Motor neuron (in vitro differentiated cells): ENCODE results near the gene MAP7D1. TPM values are rescaled to one million over a fixed set of nuclear protein-coding genes. Genes with fewer than 3 reads are reported as not detected.

Source experiments
- ATAC-seq, 8 experiments: fragments of 200-7000 bp; cut with Tn5 transposase; replicated peaks in 6 of 8; 2 replicates each; pipeline ENCODE4 v1.8.0; 2021; ENCODE audit warnings: mild to moderate bottlenecking in 8 of 8, moderate library complexity in 8 of 8
- H3K27ac ChIP-seq, 2 donors: fragments of 250-450 bp; sonication (Bioruptor Pico); 2 replicates each; pipeline ENCODE4 v1.9.0; 2021; ENCODE audit warnings: antibody characterized with exemption in 2 of 2, mild to moderate bottlenecking in 2 of 2, moderate library complexity in 1 of 2
- H3K4me1 ChIP-seq, 2 donors: fragments of 250-450 bp; sonication (Bioruptor Pico); replicated peaks in 1 of 2; 2 replicates each; pipeline ENCODE4 v1.6.1; 2021; ENCODE audit warnings: antibody characterized with exemption in 2 of 2, mild to moderate bottlenecking in 2 of 2, moderate library complexity in 1 of 2
- H3K4me3 ChIP-seq, 5 donors: fragments of 250-450 bp; sonication (Bioruptor Pico); 2 replicates each; pipeline ENCODE4 v1.9.0; 2021; ENCODE audit warnings: antibody characterized with exemption in 5 of 5, mild to moderate bottlenecking in 5 of 5, moderate library complexity in 4 of 5
- WGBS, 10 experiments: fragments of 450-650 bp; shearing (Covaris generic); methylation state at CpG; one replicate each; pipeline ENCODE4 v1.0.0; 2022; 5-methylcytosine and 5-hydroxymethylcytosine counted together
- in situ Hi-C, 9 experiments: fragments of 400-800 bp; cut with MboI; loops; one replicate each; pipeline ENCODE4 v1.15.0; 2021; ENCODE audit warnings: low sequenced_read_pairs in 9 of 9, low pct_unique_long_range_greater_than_20kb in 2 of 9; ENCODE audit not compliant: unreplicated experiment in 9 of 9
- total RNA-seq, 8 experiments: library from RNA; unstranded; fragments of 300-600 nt; gene quantifications; 2 replicates each; pipeline versions ENCODE4 v1.2.3 to v1.2.4, GENCODE V29; 2022

MAP7D1 gene
- total RNA-seq, 8 experiments from 2014 or later: 50.7 to 174 (median 94.9) TPM

- in situ Hi-C loops: loop anchor here in 3 of 9 experiments (25.0 kb wide), 2 partner anchors 122 to 247 kb away; no protein-coding TSS in a partner anchor
- ATAC-seq: no peak
- Histone ChIP-seq H3K27ac (no peak overlapping the region), H3K4me1 (peaks cover 20 to 28% of the 10 kb centered on the region in 2 donors), H3K4me3 (no peak overlapping the region)
- WGBS, 10 experiments: 88 to 100% (median 100%) methylated on average over 1 of the region's 1 CpG; no CpG with 5 or more reads in 2 of the 10 experiments
These were observed 9.2 kb downstream of the MAP7D1 start for GRCh38 chr1:36165145-36165544.

- Histone ChIP-seq H3K4me3 (no peak overlapping the region), H3K27ac (peak overlapping the region in 1 of 2 donors; percentile 53), H3K4me1 (peaks cover 12 to 18% of the 10 kb centered on the region in 2 donors)
- in situ Hi-C loops: loop anchor here in 3 of 9 experiments (25.0 kb wide), 2 partner anchors 121 to 246 kb away; no protein-coding TSS in a partner anchor
- ATAC-seq: no peak
- WGBS, 10 experiments: 40 to 92% (median 70%) methylated on average over 1 to 4 of the region's 4 CpGs; no CpG with 5 or more reads in 4 of the 10 experiments
These were observed 10.2 kb downstream of the MAP7D1 start for GRCh38 chr1:36166136-36166535.

GRCh38 chr1:36166938-36167905, 11.3 kb downstream of the MAP7D1 start:
- ATAC-seq: peak; percentile 59 to 95 (median 87)
- peaks cover 5 to 8% of the 10 kb centered on the region in 2 donors for H3K4me1 ChIP-seq

GRCh38 chr1:36168514-36168913, 12.6 kb downstream of the MAP7D1 start:
- 80 to 100% (median 96%) methylated on average over 1 to 3 of the region's 3 CpGs; no CpG with 5 or more reads in 1 of the 10 experiments for WGBS, 10 experiments
- in situ Hi-C loops: loop anchor here in 3 of 9 experiments (25.0 kb wide), 2 partner anchors 119 to 244 kb away; no protein-coding TSS in a partner anchor
- no peak for ATAC-seq
- no peak overlapping the region for H3K27ac ChIP-seq
- no peak overlapping the region for H3K4me3 ChIP-seq
- H3K4me1 ChIP-seq: peaks cover 5 to 8% of the 10 kb centered on the region in 2 donors

More at GRCh38 chr1:36166938-36167905, 11.3 kb downstream of the MAP7D1 start:
- WGBS, 10 experiments: 25 to 91% (median 77%) methylated on average over 2 to 14 of the region's 15 CpGs; no CpG with 5 or more reads in 2 of the 10 experiments
- in situ Hi-C loops: loop anchor here in 3 of 9 experiments (25.0 kb wide), 2 partner anchors 120 to 245 kb away; no protein-coding TSS in a partner anchor
- Histone ChIP-seq H3K4me3 (no peak overlapping the region), H3K27ac (peak overlapping the region; percentile 12 to 53)

- H3K4me3 ChIP-seq: no peak overlapping the region
- 83 to 100% (median 96%) methylated on average over 1 to 6 of the region's 12 CpGs; no CpG with 5 or more reads in 3 of the 10 experiments for WGBS, 10 experiments
- ATAC-seq: no peak
- in situ Hi-C loops: loop anchor here in 3 of 9 experiments (25.0 kb wide), 2 partner anchors 116 to 241 kb away; no protein-coding TSS in a partner anchor
- H3K4me1 ChIP-seq: peaks cover 9 to 14% of the 10 kb centered on the region in 2 donors
- H3K27ac ChIP-seq: no peak overlapping the region
These were observed 14.9 kb downstream of the MAP7D1 start for GRCh38 chr1:36170643-36171412.

GRCh38 chr1:36172017-36172747, 16.2 kb downstream of the MAP7D1 start:
- Histone ChIP-seq H3K27ac (no peak overlapping the region), H3K4me1 (peaks cover 4 to 7% of the 10 kb centered on the region in 2 donors), H3K4me3 (no peak overlapping the region)
- no peak for ATAC-seq
- in situ Hi-C loops: loop anchor here in 3 of 9 experiments (25.0 kb wide), 2 partner anchors 115 to 240 kb away; no protein-coding TSS in a partner anchor
- 80 to 100% (median 98%) methylated on average over 1 to 19 of the region's 21 CpGs; no CpG with 5 or more reads in 3 of the 10 experiments for WGBS, 10 experiments

- no peak for ATAC-seq
- in situ Hi-C loops: loop anchor here in 3 of 9 experiments (25.0 kb wide), 2 partner anchors 114 to 239 kb away; no protein-coding TSS in a partner anchor
- no peak overlapping the region for H3K4me3 ChIP-seq
- H3K27ac ChIP-seq: no peak overlapping the region
- peaks cover 4 to 6% of the 10 kb centered on the region in 2 donors for H3K4me1 ChIP-seq
- 40 to 100% (median 93%) methylated on average over 1 to 2 of the region's 2 CpGs; no CpG with 5 or more reads in 7 of the 10 experiments for WGBS, 10 experiments
These were observed 17.0 kb downstream of the MAP7D1 start for GRCh38 chr1:36172983-36173382.

GRCh38 chr1:36174713-36175112, 18.8 kb downstream of the MAP7D1 start:
- in situ Hi-C loops: loop anchor here in 3 of 9 experiments (25.0 kb wide), 2 partner anchors 113 to 238 kb away; no protein-coding TSS in a partner anchor
- Histone ChIP-seq H3K4me1 (peaks cover 4 to 6% of the 10 kb centered on the region in 2 donors), H3K4me3 (no peak overlapping the region), H3K27ac (no peak overlapping the region)
- ATAC-seq: no peak
- WGBS, 10 experiments: no CpG with 5 or more reads among the region's 11 CpGs

GRCh38 chr1:36175137-36176095, 19.5 kb downstream of the MAP7D1 start:
- Histone ChIP-seq H3K27ac (no peak overlapping the region), H3K4me1 (peaks cover 4 to 6% of the 10 kb centered on the region in 2 donors), H3K4me3 (no peak overlapping the region)
- ATAC-seq: peak; percentile 78 to 86 (median 83)
- in situ Hi-C loops: no loop called here
- 60 to 100% (median 83%) methylated on average over 1 to 10 of the region's 11 CpGs; no CpG with 5 or more reads in 4 of the 10 experiments for WGBS, 10 experiments

GRCh38 chr1:36176106-36176949, 20.4 kb downstream of the MAP7D1 start:
- ATAC-seq: peak in 1 of 8 experiments; percentile 2
- Histone ChIP-seq H3K4me3 (no peak overlapping the region), H3K27ac (no peak overlapping the region), H3K4me1 (peaks cover 4 to 6% of the 10 kb centered on the region in 2 donors)
- WGBS, 10 experiments: 87 to 100% (median 93%) methylated on average over 3 to 35 of the region's 76 CpGs; no CpG with 5 or more reads in 4 of the 10 experiments
- in situ Hi-C loops: no loop called here
